ENCODE measurements around the gene OVOL2. TPM values are rescaled to one million over a fixed set of nuclear protein-coding genes. Genes with fewer than 3 reads are reported as not detected.
"Not testable (repeated sequence)": the region's sequence is repeated elsewhere in the genome, so short reads cannot be mapped to it uniquely, and the experiment has no call there.

Gene OVOL2
- not detected for total RNA-seq

DNA sequence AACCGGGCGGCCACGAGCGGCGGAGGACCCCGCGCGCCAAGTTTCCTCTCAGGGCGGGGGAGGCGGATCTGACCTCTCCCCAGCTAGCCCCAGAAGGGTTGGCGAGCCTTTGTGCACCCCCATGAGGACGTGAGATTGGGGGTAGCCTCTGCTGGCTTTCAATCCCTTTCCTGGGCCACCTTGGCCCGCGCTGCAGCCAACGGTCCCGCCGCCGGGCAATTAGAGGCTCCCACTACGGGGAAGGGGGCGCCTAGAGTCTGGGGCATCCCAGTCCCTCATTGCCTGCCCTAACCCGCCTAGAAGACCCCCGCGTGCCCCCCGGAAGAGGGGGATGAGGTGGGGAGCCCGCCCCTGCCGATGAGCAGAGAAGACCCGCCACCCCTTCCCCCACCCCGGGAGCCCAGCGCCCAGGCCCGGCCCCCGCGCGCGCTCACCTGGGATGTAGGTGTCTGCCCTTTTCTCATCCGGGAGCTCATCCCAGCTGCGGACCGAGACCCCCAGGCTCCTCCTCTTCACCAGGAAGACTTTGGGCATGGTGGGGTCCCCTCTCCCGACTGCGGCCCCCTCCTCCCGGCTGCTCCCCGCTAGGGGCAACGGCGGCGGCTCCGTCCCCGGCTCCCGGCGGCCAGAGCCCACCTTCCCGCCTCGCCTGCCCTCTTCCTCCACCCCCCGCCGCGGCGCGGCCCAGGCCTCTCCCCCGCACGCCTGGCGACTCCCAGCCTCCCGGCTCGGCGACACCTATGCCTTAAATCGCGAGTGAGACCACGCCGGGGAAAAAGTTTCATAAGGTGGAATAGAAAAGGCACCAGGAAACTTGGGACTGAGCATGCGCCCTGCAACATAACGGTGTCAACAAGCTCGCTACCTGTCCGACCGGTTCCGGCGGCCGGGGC, at the start of gene OVOL2:
TSS of gene OVOL2 (minus strand) at position 816 of the 893 bp plus-strand sequence. CDS start at position 534, 282 bp downstream.
- intact Hi-C loops (cut with DNase I; ENCODE audit: low total_unique reads) (no loop called here), in situ Hi-C loops (cut with MboI; ENCODE audit: low sequenced_read_pairs in 4 of 4) (loop anchor here in 1 of 4 donors (25.0 kb wide), 1 partner anchor 105 kb away; no protein-coding TSS in a partner anchor)
- Histone ChIP-seq H3K4me3 (peak within 1 kb of the TSS; percentile 19 to 48 (median 44)), H3K36me3 (no peaks in the 10 kb centered on the region), H3K27ac (no peak within 1 kb of the TSS), H3K4me1 (peaks cover 0 to 22% of the 10 kb centered on the region in 2 donors), H3K27me3 (peaks cover 57 to 76% (median 65%) of the 10 kb centered on the region in 3 donors), H3K9me3 (no peaks in the 10 kb centered on the region)
- no peak for TF ChIP-seq POLR2A (IDR thresholded peaks at IDR 0.05)
- TF ChIP-seq, protein P1, sequence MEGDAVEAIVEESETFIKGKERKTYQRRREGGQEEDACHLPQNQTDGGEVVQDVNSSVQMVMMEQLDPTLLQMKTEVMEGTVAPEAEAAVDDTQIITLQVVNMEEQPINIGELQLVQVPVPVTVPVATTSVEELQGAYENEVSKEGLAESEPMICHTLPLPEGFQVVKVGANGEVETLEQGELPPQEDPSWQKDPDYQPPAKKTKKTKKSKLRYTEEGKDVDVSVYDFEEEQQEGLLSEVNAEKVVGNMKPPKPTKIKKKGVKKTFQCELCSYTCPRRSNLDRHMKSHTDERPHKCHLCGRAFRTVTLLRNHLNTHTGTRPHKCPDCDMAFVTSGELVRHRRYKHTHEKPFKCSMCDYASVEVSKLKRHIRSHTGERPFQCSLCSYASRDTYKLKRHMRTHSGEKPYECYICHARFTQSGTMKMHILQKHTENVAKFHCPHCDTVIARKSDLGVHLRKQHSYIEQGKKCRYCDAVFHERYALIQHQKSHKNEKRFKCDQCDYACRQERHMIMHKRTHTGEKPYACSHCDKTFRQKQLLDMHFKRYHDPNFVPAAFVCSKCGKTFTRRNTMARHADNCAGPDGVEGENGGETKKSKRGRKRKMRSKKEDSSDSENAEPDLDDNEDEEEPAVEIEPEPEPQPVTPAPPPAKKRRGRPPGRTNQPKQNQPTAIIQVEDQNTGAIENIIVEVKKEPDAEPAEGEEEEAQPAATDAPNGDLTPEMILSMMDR (IDR thresholded peaks at IDR 0.05 in 4 of 5, conservative IDR thresholded peaks at IDR 0.05 in 1 of 5): no peak
- ATAC-seq (no peak), DNase-seq (no peak)

DNA sequence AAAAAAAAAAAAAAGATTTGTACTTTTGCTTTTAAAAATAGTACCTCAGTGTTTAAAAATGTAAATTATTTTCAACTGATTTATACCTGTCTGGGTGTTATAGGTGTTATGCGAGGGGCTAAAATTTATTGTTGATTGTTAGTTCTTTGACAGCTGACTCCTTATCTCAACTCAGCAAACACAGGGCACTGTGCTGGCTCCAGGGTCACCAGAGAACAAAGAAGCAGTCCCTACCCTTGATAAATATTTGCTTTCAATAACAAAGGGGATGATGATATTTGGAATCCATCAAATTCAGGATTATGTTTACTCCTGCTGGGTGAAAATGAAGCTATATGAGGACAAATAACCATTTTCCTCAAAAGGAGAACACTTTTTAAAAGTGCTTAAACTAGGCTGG, 45.8 kb upstream of the OVOL2 start:
- Histone ChIP-seq H3K4me3 (no peak overlapping the region), H3K9me3 (no peaks in the 10 kb centered on the region), H3K36me3 (no peaks in the 10 kb centered on the region), H3K27ac (no peak overlapping the region), H3K4me1 (no peaks in the 10 kb centered on the region), H3K27me3 (no peaks in the 10 kb centered on the region)
- intact Hi-C loops (cut with DNase I; ENCODE audit: low total_unique reads): no loop called here
- DNase-seq: no peak
- in situ Hi-C loops (cut with MboI; ENCODE audit: low sequenced_read_pairs in 4 of 4): no loop called here
- ATAC-seq: no peak
- no peak for TF ChIP-seq POLR2A (IDR thresholded peaks at IDR 0.05)
- TF ChIP-seq, protein P1 (IDR thresholded peaks at IDR 0.05 in 4 of 5, conservative IDR thresholded peaks at IDR 0.05 in 1 of 5): no peak

DNA sequence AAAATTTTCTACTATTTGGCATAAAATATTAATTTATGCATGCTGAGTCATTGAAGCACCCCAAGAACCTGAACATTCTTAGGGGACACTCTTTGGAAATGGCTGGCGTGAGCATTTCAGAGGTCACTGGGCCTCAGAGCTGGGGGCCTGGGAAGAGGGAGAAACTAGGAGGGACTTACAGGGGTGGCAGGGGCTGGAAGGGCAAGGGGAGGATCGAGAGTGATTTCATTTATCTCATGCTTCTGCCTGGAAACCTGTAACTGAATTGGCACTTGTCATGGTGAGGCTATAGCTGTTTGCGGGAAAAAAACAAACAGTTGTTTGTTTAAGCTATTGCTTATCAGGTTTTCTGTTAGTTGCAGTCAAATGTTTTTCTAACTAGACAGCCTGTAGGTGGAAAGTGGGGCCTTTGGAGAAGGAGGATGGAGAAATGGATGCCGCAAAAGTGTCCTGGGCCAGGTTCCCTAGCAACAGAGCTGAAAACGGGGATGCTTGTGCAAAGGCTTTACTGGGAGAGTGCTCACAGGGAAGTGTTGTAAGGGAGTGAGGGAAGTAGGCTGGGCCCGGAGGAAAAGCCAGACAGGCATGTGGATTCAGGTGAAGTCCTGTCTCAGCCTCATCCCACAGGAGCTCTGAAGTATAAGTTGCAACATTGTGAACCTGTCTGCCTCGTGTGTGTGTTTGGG, 43.6 kb upstream of the OVOL2 start:
- H3K4me3 ChIP-seq: no peak overlapping the region
- in situ Hi-C loops (cut with MboI; ENCODE audit: low sequenced_read_pairs in 4 of 4): no loop called here
- H3K27me3 ChIP-seq: no peaks in the 10 kb centered on the region
- no peaks in the 10 kb centered on the region for H3K9me3 ChIP-seq
- ATAC-seq (no peak), DNase-seq (no peak)
- no peak overlapping the region for H3K27ac ChIP-seq
- no peaks in the 10 kb centered on the region for H3K4me1 ChIP-seq
- TF ChIP-seq, protein P1 (IDR thresholded peaks at IDR 0.05 in 4 of 5, conservative IDR thresholded peaks at IDR 0.05 in 1 of 5): no peak
- TF ChIP-seq POLR2A (IDR thresholded peaks at IDR 0.05): no peak
- intact Hi-C loops (cut with DNase I; ENCODE audit: low total_unique reads): no loop called here
- no peaks in the 10 kb centered on the region for H3K36me3 ChIP-seq

DNA sequence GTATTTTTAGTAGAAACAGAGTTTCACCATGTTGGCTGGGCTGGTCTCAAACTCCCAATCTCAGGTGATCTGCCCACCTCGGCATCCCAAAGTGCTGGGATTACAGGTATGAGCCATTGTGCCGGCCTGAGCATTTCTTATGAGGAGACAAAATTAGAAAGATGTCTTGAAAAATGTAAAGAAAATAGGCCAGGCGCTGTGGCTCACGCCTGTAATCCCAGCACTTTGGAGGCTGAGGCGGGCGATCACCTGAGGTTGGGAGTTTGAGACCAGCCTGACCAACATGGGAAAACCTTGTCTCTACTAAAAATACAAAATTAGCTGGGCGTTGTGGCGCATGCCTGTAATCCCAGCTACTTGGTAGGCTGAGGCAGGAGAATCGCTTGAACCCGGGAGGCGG, 42.9 kb upstream of the OVOL2 start:
- H3K9me3 ChIP-seq; H3K36me3 ChIP-seq; ATAC-seq; in situ Hi-C loops (cut with MboI; ENCODE audit: low sequenced_read_pairs in 4 of 4); H3K27me3 ChIP-seq; H3K27ac ChIP-seq; H3K4me1 ChIP-seq; intact Hi-C loops (cut with DNase I; ENCODE audit: low total_unique reads); DNase-seq; H3K4me3 ChIP-seq: not testable (repeated sequence)

DNA sequence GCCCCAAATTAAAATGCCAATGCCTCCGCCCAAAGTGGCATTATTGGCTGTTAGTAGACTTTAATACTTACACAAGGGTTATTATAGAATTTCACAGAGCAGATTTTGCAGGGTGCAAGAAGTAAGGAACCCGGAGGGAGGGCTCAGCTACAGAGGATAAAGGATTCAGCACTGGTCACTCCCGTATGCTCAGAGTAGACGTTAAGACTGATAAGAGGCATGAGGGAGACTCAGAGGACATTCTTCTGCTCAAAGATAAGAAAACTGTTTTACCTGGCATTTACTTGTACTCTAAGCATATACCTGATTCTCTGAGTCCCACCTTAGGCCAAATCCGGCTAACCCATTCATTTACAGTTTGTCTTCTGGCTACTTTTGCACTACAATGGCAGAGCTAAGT, 36.5 kb upstream of the OVOL2 start:
- H3K27me3 ChIP-seq: no peaks in the 10 kb centered on the region
- no peak overlapping the region for H3K27ac ChIP-seq
- TF ChIP-seq POLR2A (IDR thresholded peaks at IDR 0.05): no peak
- TF ChIP-seq, protein P1 (IDR thresholded peaks at IDR 0.05 in 4 of 5, conservative IDR thresholded peaks at IDR 0.05 in 1 of 5): no peak
- no peaks in the 10 kb centered on the region for H3K4me1 ChIP-seq
- DNase-seq (no peak), ATAC-seq (no peak)
- no peaks in the 10 kb centered on the region for H3K9me3 ChIP-seq
- in situ Hi-C loops (cut with MboI; ENCODE audit: low sequenced_read_pairs in 4 of 4) (no loop called here), intact Hi-C loops (cut with DNase I; ENCODE audit: low total_unique reads) (no loop called here)
- no peak overlapping the region for H3K4me3 ChIP-seq
- H3K36me3 ChIP-seq: no peaks in the 10 kb centered on the region

Measured in gastrocnemius medialis (tissue), 4 donors.